Panc1 (cell line): ENCODE results near the gene CPT2.

Experiments
- TCF7L2 ChIP-seq: IDR thresholded peaks from 2 replicates; pipeline ENCODE4 v1.6.1; 2011; ENCODE audit warnings: mild to moderate bottlenecking, low read depth, low read length, inconsistent platforms
- TF ChIP-seq, protein P1 (sequence below): fragments of 450-650 bp; IDR thresholded peaks from 2 replicates; pipeline ENCODE4 v1.5.1; 2017; ENCODE audit warnings: mild to moderate bottlenecking
- TF ChIP-seq, protein P2 (sequence below), 2 experiments: IDR thresholded peaks; 2 replicates each; pipeline ENCODE4 v1.6.1; 2011 to 2012; ENCODE audit warnings: low read depth in 2 of 2, control low read depth in 1 of 2, low read length in 1 of 2, mild to moderate bottlenecking in 1 of 2, moderate library complexity in 1 of 2; ENCODE audit not compliant: insufficient read depth in 1 of 2

DNA sequence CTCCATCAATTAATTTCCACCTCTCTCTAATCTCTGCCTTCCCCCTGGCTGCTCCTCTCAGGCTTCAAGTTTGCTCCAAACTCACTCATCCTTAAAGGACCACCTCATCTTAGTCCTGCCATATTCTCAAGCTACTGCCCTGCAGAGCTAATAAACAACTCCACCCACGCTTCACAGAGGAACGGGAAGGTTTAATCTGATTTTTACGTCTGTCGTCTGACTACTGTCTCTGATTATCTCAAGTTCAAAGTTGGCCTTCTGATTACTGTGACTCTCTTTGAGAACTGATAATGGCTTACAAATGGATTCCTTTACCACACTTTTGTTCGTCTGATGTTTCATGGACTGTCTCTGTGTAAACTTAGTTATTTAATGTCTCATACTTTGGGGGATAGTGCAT is 7.6 kb upstream of the CPT2 start:
- TF ChIP-seq, protein P1, sequence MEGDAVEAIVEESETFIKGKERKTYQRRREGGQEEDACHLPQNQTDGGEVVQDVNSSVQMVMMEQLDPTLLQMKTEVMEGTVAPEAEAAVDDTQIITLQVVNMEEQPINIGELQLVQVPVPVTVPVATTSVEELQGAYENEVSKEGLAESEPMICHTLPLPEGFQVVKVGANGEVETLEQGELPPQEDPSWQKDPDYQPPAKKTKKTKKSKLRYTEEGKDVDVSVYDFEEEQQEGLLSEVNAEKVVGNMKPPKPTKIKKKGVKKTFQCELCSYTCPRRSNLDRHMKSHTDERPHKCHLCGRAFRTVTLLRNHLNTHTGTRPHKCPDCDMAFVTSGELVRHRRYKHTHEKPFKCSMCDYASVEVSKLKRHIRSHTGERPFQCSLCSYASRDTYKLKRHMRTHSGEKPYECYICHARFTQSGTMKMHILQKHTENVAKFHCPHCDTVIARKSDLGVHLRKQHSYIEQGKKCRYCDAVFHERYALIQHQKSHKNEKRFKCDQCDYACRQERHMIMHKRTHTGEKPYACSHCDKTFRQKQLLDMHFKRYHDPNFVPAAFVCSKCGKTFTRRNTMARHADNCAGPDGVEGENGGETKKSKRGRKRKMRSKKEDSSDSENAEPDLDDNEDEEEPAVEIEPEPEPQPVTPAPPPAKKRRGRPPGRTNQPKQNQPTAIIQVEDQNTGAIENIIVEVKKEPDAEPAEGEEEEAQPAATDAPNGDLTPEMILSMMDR, result no peak
- TF ChIP-seq, protein P2, sequence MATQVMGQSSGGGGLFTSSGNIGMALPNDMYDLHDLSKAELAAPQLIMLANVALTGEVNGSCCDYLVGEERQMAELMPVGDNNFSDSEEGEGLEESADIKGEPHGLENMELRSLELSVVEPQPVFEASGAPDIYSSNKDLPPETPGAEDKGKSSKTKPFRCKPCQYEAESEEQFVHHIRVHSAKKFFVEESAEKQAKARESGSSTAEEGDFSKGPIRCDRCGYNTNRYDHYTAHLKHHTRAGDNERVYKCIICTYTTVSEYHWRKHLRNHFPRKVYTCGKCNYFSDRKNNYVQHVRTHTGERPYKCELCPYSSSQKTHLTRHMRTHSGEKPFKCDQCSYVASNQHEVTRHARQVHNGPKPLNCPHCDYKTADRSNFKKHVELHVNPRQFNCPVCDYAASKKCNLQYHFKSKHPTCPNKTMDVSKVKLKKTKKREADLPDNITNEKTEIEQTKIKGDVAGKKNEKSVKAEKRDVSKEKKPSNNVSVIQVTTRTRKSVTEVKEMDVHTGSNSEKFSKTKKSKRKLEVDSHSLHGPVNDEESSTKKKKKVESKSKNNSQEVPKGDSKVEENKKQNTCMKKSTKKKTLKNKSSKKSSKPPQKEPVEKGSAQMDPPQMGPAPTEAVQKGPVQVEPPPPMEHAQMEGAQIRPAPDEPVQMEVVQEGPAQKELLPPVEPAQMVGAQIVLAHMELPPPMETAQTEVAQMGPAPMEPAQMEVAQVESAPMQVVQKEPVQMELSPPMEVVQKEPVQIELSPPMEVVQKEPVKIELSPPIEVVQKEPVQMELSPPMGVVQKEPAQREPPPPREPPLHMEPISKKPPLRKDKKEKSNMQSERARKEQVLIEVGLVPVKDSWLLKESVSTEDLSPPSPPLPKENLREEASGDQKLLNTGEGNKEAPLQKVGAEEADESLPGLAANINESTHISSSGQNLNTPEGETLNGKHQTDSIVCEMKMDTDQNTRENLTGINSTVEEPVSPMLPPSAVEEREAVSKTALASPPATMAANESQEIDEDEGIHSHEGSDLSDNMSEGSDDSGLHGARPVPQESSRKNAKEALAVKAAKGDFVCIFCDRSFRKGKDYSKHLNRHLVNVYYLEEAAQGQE (IDR thresholded peaks at IDR 0.05; ENCODE audit: insufficient read depth in 1 of 2, low read depth in 2 of 2, low read length in 1 of 2), result no peak
- TF ChIP-seq TCF7L2, result no peak
